Stimulated activated CD4-positive, alpha-beta T cell treated with anti-CD3 and anti-CD28 coated beads, Interleukin-1b, Interleukin-23, amount 100 ng/mL, for 1 hour (primary cell): ENCODE results near the gene KIRREL3.
"Not testable (repeated sequence)": the region's sequence is repeated elsewhere in the genome, so short reads cannot be mapped to it uniquely, and the experiment has no call there.

Experiments used
- DNase-seq, 2 donors: peaks; one replicate each; pipeline ENCODE4 v3.0.0-alpha.2; 2020; ENCODE audit warnings: low read depth in 2 of 2

KIRREL3 gene

DNA sequence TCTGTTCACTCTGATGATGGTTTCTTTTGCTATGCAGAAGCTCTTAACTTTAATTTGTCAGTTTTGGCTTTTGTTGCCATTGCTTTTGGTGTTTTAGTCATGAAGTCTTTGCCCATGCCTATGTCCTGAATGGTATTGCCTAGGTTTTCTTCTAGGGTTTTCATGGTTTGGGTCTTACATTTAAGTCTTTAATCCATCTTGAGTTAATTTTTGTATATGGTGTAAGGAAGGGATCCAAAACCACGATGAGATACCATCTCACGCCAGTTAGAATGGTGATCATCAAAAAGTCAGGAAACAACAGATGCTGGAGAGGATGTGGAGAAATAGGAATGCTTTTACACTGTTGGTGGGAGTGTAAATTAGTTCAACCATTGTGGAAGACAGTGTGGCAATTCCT, 48.0 kb downstream of the KIRREL3 start:
- DNase-seq: not testable (repeated sequence)

DNA sequence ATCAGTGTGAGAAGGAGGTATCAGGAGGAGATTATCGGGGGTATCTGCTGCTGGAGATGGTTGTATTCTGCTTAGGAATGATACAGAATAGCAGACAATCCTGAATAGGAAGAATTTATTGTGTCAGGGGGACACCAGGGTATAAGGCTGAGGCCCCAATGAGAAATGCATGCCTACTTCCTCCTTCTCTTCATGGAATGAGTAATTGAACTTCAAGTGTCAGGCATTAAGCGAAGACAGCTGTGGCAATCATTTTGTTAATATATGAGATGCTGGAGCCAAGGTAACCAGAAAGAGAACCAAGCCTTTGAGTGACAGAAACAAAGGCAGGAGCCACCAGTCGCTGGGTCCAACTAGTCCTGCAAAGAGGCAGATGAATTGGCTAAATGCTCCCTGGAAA, 49.1 kb downstream of the KIRREL3 start:
- DNase-seq: no peak

GRCh38 chr11:126949066-126949891, 51.3 kb downstream of the KIRREL3 start:
- no peak for DNase-seq

- no peak for DNase-seq
These were observed 52.0 kb downstream of the KIRREL3 start for GRCh38 chr11:126948563-126948962.

GRCh38 chr11:126945319-126945718, 55.3 kb downstream of the KIRREL3 start:
- no peak for DNase-seq

- no peak for DNase-seq
These were observed 57.3 kb downstream of the KIRREL3 start for GRCh38 chr11:126943316-126943715.

DNA sequence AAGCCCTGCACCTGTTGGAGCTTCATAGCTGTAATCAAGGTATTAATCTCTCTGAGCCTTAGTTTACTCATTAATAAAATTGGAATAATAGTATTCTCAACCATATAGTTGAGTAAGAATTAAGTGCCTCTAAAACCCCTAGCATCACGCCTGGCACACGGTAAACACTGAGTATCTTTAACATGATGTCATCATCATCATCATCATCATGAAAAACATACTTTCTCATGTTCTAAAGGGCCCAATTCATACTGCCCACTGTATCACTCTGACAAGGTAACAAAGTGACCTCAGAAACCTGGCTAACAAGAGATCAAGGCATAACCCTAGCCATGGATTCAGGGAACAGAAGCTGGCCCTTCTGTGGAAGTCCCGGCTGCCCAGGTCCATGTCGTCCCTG, 58.4 kb downstream of the KIRREL3 start:
- no peak for DNase-seq

- DNase-seq: no peak
These were observed 61.0 kb downstream of the KIRREL3 start for GRCh38 chr11:126939552-126939951.

DNA sequence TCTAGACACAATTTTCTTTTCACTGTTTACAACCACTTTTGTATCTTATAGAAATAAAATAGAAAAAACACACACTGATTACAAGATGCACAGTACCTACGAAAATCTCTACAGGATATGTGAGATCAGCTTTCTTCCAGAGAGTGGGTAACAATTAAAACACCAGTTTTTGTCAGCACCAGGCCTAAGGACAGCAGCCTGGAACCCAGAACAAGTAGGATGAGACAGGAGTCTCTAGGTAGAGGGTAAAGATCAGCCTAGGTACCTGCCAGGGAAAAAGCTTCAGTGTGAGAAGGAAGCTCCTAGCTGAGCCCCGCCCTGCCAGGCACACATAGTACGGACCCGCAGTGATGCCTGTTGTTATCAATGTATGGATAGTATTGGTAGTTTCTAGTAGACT, 61.9 kb downstream of the KIRREL3 start:
- no peak for DNase-seq

DNA sequence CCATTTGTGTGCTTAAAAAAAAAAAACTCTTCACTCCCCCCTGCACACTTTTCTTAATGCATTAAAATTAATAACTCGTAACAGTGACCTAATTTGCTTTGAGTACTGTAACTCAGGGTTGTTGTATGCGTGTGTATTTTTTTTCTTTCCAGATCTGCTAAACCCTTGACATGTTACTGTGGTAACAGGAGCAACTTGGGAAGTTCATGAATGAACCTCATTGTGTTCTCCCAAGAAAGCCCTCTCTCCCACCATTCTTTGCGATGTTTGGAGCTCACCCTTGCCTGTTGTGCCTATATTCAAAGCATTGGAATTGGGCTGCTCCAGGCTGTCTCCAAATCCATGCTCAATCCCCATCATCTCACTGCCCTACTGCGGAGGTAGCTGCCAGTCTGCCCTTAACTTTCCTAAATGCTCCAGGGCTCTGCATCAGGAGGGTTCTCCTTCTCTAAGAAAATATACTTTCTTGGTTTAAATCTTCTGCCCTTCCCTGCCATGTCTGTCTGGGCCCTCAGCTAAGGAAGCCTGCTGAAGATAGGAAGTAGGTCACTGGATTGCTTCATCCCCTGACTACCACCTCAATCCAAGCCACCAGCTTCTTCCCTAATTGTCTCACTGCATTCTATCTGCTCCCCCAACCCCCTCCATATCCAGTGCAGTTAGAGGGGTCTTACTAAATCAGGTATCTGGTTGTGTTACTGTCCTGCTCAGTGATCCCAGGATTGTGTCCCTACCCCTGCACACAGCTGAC, 70.3 kb downstream of the KIRREL3 start:
- DNase-seq: no peak

GRCh38 chr11:126929179-126930061, 71.2 kb downstream of the KIRREL3 start:
- DNase-seq: no peak

DNA sequence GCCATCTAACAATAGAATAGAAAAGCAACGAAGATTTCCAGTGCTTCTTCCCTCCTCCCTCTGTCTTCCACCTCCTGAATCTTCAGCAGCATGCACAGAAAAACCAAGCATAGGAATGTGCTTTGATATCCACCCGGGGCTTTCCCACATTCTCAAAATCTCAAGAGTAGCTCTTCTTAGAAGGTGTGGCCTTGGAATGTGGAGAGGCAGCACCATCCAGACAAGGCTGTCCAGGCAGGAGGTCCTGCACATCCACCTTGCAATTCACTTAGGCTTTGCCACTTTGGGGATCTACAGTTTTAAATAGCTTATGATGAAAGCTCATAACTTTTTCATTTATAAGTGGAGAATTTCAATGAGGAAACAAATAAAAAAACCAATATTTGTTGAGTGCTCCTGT, 72.9 kb downstream of the KIRREL3 start:
- no peak for DNase-seq

- no peak for DNase-seq
These were observed 74.2 kb downstream of the KIRREL3 start for GRCh38 chr11:126926376-126926791.

DNA sequence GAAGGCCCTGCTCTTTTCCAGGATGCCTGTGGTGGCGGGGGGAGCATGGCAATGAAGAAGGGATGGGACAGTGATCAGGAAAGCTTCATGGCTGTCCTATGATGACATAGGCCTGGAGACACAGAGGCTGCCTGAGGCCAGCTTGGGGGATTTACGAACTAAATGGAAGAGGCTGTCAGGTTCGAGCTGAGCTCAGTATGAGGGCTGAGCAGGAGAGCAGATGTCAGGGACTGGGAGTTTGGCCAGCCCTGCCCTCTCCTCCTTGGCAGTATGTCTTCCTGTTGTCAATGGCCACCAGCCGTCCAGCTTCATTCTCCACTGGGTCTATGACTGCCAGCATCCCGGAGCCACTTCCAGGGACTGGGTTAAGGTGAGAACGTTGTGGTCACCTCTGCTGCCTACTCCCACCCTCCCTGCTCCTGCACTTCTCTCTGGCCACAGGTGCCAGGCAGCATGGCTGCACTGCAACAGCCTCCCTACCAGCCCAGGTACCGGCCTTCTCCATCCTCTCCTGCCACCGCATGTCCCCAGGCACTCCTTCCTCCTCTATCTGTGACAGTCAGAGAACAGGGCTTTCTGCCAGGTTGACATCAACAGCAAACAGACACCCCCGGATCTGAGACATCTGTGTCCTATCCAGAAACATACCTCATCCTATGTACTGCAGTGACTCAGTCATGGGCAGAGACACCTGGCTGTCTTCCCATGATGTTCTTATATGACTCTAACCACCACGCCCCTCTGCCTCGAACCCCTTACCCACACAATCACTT, 75.1 kb downstream of the KIRREL3 start:
- DNase-seq: no peak

- DNase-seq: no peak
These were observed 76.1 kb downstream of the KIRREL3 start for GRCh38 chr11:126924376-126925040.

- no peak for DNase-seq
These were observed 79.7 kb downstream of the KIRREL3 start for GRCh38 chr11:126920833-126921232.

DNA sequence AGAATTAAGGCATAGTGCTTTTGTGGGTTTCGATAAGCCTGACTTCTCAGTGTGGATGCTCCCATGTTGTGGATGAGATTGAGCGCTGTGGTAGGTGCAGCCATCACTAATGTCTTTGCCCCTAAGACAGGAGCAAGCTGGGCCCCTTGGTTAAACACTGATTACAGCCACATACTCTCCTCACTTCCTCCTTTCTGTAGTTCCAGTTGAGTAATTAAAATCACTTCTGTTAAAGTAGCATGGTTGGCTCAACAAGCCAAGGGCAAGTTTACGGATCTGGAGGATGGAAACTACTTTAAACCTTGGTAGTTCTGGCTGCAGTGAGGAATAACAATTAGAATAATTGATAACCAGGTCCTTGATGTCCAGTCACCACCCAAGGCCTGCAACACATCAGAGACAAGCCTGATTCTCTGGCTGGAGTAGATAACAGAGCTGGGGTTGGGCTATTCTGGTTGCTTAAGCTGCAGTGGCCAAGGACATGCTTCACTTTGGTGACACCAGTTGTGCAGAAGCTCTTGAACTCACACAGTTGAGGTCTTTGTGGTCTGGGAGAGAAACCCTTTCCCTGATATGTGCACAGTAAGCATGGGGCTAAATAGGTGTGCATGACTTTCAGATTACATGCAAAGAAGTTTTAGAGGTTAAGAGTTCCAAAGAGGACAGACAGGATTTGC, 81.3 kb downstream of the KIRREL3 start:
- no peak for DNase-seq

GRCh38 chr11:126918556-126918955, 82.0 kb downstream of the KIRREL3 start:
- DNase-seq: no peak

DNA sequence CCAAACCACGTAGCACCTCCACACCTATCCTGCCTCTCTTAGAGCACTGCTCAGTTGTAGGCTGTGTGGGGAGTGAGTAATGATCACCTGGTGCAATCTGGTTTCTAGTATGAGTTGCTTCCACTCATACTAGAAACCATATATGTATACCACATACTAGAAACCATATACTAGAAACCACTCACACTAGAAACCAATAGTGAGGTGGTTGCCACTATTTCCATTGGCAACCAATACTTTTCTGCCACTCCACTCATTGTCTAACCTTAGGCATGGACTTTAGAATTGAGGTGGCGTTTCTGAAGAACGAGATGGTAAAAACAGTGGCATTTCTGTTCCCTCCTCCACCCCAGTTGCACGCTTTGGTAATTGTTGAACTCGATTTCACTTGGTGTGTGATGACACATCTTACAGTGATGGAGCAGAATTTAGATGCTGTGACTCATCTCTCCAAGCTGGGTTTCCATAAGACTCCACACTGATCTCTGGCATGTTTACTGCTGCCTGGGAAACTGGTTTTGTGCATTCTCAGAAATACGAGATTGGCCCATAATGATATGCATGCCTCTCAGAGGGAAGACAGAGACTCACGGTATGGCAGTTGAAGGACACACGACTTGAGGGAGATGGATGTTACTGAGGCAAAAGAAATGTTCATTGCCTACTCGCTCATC, 82.9 kb downstream of the KIRREL3 start:
- DNase-seq: no peak

DNA sequence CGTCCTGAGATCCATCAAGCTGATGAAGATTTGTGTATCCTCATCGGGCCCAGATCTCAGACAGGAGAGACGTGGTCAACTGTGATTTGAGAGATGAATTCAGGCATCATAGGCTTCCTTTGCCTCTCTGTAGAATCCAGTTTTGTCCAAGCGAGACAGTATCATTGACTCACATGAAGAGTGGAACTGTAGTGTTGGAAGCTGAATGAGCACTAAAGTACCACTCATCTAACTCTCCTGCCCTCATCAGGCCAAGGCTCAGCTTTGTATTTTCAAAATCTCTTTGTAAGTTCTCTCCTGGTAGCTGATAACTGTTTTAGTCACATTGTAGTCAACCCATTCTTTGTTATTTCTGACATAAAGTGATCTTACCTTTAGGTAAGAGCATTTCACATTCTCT, 85.1 kb downstream of the KIRREL3 start:
- no peak for DNase-seq
